GM18858 (cell line): ENCODE measurements around the gene NOP14.
"Not testable (repeated sequence)": the region's sequence is repeated elsewhere in the genome, so short reads cannot be mapped to it uniquely, and the experiment has no call there.

Experiments
- ATAC-seq: cut with Tn5 transposase; IDR thresholded peaks from one replicate; pipeline ENCODE4 v1.9.1; 2021; ENCODE audit not compliant: unreplicated experiment

The NOP14 gene

GRCh38 chr4:2961811-2962441 lies 1.3 kb downstream of the NOP14 start:
- no peak for ATAC-seq

DNA sequence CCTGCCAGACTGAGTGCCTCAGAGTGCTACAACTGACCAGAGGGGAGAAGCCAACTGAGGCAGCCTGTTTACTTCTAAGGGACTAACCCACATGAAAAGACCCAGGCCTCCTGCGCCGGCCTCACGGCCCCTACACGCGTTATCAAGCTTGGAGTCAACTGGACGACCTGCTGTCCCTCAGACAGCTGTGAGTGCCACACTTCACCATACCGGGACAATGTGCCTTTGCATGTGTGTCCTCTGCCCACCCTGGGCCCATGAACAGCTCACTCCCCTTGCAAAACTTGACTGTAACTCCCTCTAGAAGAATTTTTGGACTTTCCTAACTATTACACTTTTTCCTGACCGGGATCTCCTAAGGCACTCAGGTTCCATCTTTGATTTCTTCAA lies 1.8 kb downstream of the NOP14 start:
- ATAC-seq, result no peak

- not testable (repeated sequence) for ATAC-seq
Observed at GRCh38 chr4:2960450-2960849, 2.8 kb downstream of the NOP14 start.

DNA sequence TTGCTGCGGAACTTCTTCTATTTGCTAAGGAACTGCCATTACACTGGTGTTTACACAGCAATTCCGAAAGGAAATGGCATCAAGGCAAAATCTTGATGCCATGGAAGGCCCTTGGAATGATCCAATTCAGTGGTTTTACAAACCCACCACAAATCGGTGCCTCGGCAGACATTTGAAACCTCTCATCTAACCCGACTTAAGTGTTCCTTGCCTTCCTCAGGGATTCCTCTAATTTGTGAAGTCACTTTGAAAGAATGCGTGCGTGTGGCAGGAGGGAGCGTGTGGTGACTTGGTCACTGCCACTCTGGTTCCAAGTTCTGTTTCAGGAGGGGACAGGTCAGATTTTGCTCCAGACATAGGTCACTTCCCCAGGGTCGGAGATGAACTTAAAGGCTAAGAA lies 4.8 kb downstream of the NOP14 start:
- no peak for ATAC-seq

- ATAC-seq, result not testable (repeated sequence)
Observed at GRCh38 chr4:2955186-2956044, 7.8 kb downstream of the NOP14 start.

DNA sequence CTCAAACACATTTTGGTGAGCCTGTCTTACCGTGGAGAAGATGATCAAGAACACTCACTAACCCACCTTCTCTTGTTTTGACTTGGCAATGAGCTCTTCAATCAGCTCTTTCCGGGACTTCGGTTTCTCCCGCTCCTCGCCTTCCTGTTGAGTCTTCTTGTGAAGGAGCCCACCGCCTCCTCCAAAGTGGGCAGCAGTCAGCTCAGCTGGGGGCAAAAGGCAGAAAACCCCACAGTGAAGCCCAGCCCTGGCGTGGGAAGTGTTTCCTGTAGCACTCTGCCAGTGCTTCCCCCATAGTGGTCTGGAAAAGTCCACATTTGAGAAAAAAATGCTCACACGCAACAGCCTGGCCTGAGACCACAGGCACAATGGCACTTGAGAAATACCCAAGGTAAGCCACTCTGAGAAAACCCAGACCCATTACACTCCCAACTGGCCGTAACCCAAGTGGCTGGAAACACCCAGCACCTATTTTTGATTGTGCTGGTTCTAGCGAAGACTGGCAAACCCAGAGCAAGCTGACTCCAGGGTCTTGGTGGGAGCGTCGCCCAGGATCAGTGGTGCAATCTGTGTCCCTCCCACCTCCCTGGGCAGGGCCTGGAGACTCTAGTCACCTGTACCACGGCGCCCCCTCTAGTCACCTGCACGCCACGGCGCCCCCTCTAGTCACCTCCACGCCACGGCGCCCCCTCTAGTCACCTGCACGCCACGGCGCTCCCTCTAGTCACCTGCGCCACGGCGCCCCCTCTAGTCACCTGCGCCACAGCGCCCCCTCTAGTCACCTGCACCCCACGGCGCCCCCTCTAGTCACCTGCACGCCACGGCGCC lies 8.6 kb downstream of the NOP14 start:
- ATAC-seq, result no peak

DNA sequence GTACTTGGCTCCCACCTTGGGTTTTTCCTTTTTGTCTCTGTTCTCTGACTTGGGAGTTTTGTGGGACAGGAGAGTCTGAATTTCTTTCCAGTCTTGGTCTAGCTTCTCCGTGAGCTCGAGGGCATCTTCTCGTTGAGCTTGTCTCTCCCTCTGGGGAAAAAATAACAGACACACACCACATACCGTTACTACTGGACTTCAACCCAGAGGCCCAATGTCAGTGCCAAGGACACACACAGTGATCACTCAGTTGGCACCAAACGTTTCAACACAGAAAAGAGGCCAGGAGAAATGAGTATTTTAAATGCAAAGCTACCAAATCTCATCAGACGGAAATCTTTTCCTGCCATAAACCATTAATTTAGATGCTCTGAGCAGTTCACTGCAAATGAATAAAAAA lies 9.7 kb downstream of the NOP14 start:
- no peak for ATAC-seq

DNA sequence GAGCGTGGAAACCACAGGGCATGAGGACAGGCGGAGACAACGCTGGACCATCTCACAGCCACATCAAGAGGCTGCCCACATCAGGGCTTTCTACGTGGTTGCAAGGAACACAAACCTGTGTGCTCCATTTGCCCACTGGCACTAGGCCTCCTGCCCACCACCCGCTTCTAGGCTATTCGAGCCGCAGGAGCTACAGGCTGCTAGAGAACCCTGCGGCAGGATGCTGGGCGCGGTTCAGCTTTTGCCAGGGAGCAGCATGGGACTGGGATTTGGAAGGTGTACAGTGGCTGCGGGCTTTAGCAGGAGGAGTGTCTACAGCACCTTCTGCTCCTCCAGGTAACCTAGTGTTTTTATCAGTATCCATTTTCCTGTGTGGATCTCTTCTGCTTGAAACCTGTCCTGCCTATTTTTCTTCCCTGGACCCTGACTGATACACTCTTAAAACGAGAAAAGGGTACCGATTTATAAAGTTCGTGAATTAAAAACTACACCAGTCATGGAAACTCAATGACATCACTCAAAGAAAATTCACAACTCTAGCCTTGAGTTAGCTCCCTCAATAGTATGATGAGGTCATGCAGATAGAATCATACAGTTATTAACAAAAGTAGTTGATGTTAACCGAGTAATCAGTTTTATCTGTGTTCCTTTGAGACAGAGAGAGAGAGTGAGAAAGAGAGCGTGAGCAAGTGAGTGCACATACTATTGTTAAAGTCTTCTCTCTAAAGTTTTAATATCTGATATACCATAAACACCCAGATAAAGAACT lies 12.8 kb downstream of the NOP14 start:
- ATAC-seq, result no peak

DNA sequence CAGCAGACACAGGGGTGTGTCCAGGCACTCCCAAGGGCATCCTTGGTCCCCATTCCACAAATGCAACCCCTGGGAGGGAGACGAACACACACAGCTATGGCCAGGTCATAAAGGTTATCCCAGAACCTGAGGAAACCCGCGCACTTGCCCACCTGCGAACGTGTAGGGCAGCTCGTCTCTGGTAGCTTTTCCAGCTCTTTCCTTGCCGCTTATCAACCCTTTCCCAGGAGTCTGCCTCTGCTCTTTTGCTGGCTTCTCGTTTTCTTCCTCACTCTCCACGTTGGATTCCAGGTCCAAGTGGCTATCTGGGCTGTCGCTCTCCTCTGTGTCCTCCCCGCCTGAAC lies 13.5 kb downstream of the NOP14 start:
- no peak for ATAC-seq

DNA sequence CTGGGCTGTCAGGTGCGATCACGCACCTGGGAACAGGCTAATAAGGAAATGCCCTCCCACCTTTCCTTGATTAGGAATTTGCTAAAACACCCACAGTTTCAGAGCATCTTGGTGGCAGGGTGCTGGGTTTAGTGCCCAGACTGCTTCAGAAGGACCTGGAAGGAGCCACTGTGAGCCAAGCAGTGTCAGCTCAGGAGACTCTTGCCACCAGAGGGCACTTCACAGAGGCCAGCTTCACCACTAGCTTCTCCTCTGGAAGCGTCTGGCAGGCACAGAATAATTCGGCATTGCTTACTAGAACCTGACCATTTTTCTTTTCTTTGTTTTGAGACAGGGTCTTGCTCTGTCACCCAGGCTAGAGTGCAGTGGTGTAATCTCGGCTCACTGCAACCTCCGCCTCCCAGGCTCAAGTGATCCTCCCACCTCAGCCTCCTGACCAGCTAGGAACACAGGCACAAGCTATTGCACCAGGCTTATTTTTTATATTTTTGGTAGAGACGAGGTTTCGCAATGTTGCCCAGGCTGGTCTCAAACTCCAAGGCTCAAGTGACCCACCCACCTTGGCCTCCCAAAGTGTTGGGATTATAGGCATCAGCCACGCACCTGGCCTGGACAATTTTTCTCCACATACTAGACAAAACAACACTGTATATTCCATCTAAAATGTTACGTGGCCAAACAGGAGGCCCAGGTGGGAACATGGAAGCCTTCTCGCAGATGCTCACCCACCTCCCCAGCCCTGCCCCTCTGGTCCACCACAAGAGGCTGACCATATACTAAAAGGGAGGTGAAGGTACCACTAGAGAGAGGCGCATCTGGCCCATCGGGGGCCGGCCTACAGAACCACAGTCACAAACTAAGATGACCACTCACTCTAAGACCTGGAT lies 14.1 kb downstream of the NOP14 start:
- ATAC-seq, result no peak

DNA sequence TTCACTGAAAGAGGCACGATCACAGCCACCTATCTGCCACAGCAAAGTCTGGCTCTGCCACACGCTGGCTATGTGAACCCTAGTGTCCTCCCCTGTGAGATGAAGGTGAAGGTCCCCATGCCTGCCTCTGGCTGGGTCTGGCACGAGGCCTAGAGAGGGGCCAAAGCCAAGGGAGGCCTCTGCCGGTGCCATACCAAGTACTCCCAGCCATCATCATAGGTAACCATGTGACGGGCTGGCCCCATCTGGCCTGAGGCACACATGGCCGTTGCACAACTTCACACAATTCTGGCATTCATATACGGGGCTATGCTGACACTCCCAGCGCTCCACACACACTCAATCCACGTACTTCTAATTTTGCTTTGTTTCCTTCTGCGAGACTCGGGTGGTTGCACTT lies 15.3 kb downstream of the NOP14 start:
- no peak for ATAC-seq

GRCh38 chr4:2946812-2947600 lies 16.2 kb downstream of the NOP14 start:
- no peak for ATAC-seq

GRCh38 chr4:2945619-2946604 lies 17.3 kb downstream of the NOP14 start:
- ATAC-seq, result not testable (repeated sequence)

DNA sequence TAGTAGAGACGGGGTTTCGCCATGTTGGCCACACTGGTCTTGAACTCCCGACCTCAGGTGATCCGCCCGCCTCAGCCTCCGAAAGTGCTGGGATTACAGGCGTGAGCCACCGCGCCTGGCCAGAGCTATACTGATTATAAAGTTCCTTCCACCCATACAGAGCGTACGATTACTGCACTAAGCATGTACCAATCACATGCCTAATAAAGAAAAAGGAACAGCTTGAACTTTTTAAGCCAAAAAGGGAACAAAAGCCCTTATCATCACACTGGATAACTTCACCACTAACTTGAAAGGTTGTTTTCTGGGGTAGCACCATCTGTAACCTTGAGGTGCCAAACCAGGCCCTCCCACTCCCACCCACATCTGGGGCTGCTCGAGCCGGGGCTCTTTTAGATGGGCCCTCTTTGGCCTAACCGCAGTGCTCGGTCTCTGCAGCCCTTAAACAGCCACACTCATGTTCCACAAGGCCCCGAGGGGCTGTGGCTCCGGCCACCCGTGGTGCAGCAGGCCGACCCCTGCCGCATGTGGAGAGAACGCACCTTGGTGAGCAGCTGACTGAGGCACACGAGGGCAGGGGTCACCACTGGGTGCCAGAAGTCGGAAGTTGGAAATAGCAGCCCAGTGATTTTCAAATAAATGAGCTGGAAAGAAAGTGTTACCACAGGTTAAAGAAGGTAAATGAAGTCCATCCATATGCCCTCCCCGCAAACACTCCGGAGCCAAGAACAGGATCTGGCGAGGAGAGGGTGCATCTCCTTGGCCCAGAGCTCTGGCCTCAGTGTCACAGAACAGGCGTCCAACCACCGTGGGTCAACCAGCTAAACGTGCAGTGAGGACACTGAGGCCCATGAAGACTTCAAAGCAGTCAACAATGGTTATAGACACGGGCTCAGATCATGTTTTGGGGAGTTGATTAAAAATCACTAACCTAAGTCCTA lies 18.4 kb downstream of the NOP14 start:
- ATAC-seq, result no peak

GRCh38 chr4:2944091-2944482 lies 19.1 kb downstream of the NOP14 start:
- no peak for ATAC-seq

DNA sequence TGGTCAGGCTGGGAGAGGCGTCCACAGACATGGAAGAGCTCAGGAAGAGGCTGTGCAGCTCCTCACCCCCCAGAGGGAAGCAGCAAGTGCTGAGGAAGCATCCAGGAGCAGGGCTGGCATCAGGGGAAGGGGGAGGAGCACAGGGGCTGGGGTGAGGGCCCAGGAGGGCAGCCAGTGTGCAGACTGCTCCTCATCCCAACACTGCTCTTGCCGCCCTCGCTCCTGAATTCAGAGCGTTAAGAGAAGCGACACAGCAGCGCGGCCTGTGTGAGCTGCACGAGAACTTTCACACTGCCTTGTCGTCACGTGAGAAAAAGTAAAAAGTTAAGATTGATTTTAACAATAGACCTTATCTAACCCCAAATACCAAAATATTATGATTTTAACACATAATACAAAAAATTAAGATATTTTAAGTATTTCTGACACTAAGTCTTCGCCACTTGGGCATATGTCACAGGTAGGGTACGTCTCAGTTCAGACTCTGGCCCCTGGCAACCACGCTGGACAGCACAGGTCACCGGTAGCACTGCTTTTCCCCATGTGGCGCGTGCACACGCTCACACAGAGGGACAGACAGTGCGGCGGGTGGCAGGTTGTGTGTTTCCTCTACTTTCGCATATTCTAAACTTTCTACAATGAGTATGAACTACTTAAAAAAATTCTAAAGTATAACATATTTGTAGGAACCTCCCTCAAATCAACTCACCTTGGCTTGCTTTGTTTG lies 19.7 kb downstream of the NOP14 start:
- no peak for ATAC-seq
